Measurements from ENCODE around the gene PLA1A. TPM values are rescaled to one million over a fixed set of nuclear protein-coding genes. Genes with fewer than 3 reads are reported as not detected.
"Not testable (repeated sequence)": the region's sequence is repeated elsewhere in the genome, so short reads cannot be mapped to it uniquely, and the experiment has no call there.

The PLA1A gene
- 1 to 10 TPM; 1.0 to 5.8 (median 2.7) TPM for polyA plus RNA-seq

DNA sequence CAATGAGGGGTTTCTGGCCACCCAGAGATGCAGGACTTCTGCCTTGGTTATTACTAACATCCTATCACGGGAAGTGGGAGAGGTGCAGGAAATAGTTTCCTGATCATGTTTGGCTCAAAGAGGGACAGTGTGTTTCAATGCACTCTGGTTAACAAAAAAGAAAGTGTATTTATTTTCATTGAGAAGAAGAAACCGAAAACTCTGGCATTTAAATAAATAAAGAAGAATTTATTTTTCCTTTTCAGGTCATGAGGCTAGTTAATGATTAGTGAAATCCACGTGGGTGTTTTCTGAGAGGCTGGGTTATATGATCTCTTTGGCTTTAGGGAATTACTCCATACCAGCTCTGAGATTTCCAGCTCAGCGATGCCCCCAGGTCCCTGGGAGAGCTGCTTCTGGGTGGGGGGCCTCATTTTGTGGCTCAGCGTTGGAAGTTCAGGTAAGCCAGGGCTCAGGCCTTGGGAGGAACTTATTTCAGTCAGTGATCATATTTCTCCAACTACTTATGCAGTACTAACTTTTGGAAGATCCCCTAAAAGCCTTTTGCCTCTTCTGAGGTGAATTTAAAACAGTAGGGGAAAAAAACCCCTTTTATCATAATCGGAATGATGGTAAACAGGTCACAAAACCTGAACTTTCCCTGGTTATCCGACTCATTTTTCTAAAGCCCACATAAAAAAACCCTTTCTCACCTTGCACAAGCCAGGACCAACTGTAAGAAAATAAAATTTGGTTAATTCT is at the start of gene PLA1A:
TSS of gene PLA1A (plus strand) at position 338 of the 741 bp plus-strand sequence. CDS start at position 367, 29 bp downstream.
- 36 to 66% (median 60%) methylated on average over 7 of the region's 7 CpGs for WGBS, 3 donors
- peak within 1 kb of the TSS; percentile 51 for H3K27ac ChIP-seq (ENCODE audit: low read depth, low read length)

GRCh38 chr3:119548341-119548740 is 49.3 kb upstream of the PLA1A start:
- 45 to 57% (median 45%) methylated on average over 3 of the region's 3 CpGs for WGBS, 3 donors
- H3K27ac ChIP-seq (ENCODE audit: low read depth, low read length), result no peak overlapping the region

DNA sequence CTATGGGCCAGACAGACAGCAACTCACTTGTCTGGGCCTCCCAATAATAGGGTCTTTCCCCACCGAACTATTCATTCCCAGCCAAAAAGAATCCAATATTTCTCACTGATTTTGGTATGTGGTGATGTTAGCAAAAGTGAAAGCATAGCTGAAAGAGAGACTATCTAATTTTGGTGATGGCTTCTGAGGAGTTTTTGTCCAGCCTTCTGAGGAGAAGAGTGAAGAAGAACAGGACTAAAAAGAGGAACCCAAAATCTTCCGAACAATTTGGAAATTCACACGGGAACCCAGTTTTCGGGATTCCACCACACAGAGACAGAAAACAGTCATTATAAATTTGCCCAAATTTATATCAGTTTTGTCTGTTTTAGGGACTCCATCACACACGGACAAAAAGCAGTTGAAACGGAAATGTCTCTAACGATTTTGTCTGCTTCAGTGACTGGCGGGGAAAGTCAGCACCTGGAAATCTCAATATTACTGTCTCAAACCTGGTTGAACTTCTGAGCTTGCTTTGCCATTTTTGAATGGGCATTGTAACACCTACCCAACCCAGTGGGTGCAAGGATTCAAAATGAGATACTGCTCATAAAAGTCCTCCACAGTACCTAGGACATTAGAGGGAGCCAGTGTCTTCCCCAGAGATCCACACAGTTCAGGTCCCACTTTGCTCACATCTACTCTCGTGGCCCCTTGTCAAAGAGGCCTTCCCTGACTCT is 47.3 kb upstream of the PLA1A start:
- no peak overlapping the region for H3K27ac ChIP-seq (ENCODE audit: low read depth, low read length)
- 92 to 94% (median 93%) methylated on average over 9 of the region's 9 CpGs for WGBS, 3 donors

DNA sequence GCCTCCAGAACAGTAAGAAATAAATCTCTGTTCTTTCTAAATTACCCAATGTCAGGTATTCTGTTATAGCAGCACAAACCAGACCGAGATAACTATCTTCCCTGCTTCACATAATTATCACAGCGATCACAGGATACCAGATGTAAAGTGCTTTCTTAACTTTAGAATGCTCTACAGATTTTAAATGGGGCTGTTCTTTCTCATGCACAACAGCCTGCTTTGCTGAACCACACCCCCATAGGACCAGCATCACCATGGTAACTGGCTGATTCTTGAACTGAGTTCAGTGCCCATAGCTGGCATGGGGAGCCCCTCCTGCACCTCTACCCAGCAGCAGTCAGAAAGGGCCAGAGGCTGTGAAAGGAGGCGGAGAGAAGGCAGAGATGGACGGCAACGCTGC is 46.1 kb upstream of the PLA1A start:
- 88 to 96% (median 92%) methylated on average over 5 of the region's 5 CpGs for WGBS, 3 donors
- no peak overlapping the region for H3K27ac ChIP-seq (ENCODE audit: low read depth, low read length)

DNA sequence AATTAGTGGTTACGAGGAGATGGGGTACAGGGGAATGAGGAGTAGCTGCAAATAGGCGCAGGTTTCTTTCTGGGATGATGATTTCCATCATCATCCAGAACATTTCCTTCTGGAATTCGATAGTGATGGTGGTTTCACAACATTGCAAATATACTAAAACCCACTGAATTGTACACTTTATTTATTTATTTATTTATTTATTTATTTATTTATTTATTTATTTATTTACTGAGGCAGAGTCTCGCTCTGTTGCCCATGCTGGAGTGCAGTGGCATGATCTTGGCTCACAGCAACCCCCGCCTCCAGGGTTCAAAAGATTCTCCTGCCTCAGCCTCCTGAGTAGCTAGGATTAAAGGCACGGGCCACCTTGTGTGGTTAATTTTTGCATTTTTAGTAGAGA is 44.8 kb upstream of the PLA1A start:
- 92 to 94% (median 94%) methylated on average over 6 of the region's 6 CpGs for WGBS, 3 donors
- H3K27ac ChIP-seq (ENCODE audit: low read depth, low read length), result not testable (repeated sequence)

DNA sequence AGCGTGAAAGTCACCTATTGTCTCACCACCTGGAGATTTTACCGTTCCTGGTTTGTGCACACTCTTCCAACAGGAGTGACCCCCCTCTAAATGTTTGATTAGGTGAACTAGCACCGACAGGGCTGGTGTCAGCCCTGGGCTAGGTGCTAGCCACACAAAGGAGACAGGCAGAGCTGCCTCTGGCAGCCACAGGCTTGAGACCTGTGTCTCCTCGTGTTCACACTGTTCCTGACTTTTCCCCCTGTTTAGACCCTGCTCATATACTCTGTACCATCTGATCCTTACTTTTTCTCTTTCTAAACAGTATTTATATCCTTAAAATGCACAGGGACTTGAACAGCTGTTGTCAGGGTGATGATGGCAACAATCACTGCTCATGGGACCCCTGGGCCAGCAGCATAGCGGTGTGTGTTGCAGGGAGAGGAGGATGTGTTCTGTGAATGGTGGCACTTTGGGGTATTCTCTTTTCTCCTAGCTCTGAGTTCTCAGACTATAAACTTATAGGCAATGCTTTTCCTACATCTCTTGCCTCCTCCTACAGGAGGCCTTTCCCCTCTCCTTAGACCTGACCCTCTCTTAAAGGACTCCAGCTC is 43.8 kb upstream of the PLA1A start:
- 56 to 78% (median 71%) methylated on average over 5 of the region's 5 CpGs for WGBS, 3 donors
- H3K27ac ChIP-seq (ENCODE audit: low read depth, low read length), result no peak overlapping the region

DNA sequence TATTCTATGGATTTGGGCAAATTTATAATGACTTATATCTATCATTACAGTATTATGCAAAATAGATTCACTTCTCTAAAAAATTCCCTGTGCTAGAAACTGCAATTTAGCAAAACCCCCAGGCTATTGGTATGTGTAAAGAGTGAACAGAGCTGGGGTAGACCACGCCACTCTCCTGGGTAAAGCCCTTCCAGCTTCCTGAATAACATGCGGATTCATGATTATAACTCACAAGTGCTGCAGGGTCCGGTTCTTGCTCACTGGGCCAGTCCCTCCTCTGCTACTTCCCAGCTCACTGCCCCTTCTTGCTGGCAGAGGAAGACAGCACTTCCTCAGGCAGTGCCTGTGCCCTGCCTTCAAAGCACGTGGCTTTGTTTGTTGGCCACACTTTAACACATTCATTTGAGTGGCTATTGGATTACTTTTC is 42.4 kb upstream of the PLA1A start:
- H3K27ac ChIP-seq (ENCODE audit: low read depth, low read length), result no peak overlapping the region

GRCh38 chr3:119555929-119556328 is 41.8 kb upstream of the PLA1A start:
- H3K27ac ChIP-seq (ENCODE audit: low read depth, low read length), result no peak overlapping the region
- 64 to 100% (median 96%) methylated on average over 1 of the region's 1 CpG for WGBS, 3 donors

More for the DNA sequence above, 42.4 kb upstream of the PLA1A start:
- 43 to 70% (median 50%) methylated on average over 4 of the region's 4 CpGs for WGBS, 3 donors

DNA sequence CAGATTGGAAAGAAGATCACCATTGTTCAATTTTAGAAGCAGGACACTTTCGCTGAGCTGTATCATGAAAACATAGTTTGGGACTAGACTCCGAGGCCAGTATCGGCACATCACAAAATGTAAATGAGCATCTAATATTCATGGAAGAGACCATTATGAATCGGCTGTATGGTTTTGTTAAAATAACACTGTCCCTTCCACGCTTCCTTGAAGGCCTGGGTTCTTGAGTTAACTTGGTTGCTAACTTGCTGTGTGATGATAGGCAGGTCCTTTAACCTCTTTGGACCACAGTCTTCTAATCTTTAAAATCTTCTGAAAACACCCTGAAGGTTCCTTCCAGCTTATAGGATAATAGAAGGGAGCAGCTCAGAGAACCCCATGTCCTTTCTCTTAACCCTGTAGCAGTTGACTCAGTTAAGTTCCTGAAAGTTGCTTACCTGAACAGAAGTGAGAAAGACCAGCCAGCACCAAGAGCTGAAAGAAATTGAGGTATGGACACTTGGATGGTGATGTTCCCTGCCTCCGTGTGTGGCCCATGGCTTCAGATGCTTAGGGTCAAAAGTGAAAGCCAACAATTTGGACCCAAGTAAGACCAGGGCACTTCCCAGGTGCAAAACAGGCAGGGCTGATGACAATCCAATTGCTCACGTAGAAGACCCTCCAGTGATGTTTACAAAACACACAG is 40.4 kb upstream of the PLA1A start:
- no peak overlapping the region for H3K27ac ChIP-seq (ENCODE audit: low read depth, low read length)
- WGBS, 3 donors, result 89 to 90% (median 90%) methylated on average over 7 of the region's 7 CpGs

DNA sequence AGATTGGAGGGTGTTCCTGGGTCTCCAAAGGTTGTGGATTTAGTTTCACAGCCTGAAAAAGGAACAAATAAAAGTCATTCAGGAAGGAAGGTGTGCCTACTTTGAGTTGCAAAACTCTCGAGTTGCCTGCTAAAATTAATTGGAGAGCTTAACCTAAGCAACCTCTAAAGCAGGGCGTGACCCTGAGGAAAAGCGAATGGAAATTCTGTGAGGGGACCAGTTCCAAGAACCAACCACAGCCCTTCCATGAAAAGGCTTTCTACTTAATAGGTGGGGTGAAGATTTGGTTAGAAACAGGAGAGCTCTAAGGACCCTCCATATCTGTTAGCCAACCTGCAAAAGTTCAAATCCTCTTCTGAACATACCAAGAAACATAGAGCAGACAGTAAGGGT is 39.8 kb upstream of the PLA1A start:
- H3K27ac ChIP-seq (ENCODE audit: low read depth, low read length), result no peak overlapping the region
- 55 to 77% (median 57%) methylated on average over 3 of the region's 3 CpGs for WGBS, 3 donors

DNA sequence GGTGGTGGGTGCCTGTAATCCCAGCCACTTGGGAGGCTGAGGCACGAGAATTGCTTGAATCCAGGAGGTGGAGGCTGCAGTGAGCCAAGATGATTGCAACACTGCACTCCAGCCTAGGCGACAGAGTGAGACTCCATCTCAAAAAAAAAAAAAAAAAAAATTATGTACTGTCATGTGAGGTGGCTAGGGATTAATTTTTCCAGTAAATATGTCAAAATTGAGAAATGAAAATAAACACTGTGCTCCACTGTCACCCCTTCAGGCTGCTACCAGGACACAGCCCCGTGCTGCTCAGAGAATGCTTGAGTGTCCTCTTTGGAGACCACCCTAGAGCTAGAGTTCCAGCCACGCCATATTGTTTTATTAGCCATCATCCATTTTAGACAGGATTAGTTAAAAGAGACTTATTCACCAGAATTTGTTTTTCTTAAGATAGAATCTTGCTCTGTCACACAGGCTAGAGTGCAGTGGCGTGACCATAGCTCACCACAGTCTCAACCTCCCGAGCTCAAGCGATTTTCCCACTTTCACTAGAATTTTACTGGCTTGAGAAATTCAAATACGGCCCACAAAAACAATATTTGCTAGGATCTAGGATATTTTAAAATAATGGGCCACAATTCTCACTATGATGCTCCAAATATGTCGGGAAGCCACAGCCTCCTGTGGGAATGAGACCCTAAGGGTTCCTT is 38.9 kb upstream of the PLA1A start:
- 85 to 92% (median 87%) methylated on average over 9 of the region's 9 CpGs for WGBS, 3 donors
- H3K27ac ChIP-seq (ENCODE audit: low read depth, low read length), result no peak overlapping the region

DNA sequence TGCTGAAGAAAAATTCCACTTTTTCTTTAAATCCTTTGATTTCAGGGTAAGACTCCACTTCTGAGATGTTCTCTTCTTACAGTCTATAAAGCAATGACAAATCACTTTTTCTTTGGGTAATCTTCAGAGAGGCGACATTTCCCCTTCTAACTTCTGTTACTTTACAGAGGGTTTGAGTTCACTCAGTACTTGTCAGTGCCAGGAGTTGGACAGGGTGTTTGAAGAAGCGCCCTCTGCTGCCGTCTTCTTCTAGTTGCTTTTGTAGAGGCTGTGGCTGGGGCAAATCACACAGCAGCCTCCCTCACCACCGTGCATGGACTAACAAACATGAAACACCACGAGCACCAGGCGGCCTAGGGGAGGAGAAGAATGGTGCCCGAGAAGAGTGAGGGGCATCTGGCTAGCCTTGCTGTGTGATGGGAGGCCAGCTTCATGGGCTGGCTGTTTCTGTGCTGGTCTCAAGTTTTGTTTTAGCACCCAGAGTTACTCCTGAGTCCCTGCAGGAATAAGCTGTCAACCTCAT is 38.2 kb upstream of the PLA1A start, which contains the start of gene CD80:
TSS of gene CD80 (minus strand) at position 174 of the 523 bp plus-strand sequence. CDS start 1,886 bp downstream, outside the sequence.
- no peak within 1 kb of the TSS for H3K27ac ChIP-seq (ENCODE audit: low read depth, low read length)
- 17 to 33% (median 31%) methylated on average over 7 of the region's 7 CpGs for WGBS, 3 donors

- no peak overlapping the region for H3K27ac ChIP-seq (ENCODE audit: low read depth, low read length)
- 82 to 93% (median 89%) methylated on average over 5 of the region's 5 CpGs for WGBS, 3 donors
Observed at GRCh38 chr3:119560160-119560559, 37.5 kb upstream of the PLA1A start.

DNA sequence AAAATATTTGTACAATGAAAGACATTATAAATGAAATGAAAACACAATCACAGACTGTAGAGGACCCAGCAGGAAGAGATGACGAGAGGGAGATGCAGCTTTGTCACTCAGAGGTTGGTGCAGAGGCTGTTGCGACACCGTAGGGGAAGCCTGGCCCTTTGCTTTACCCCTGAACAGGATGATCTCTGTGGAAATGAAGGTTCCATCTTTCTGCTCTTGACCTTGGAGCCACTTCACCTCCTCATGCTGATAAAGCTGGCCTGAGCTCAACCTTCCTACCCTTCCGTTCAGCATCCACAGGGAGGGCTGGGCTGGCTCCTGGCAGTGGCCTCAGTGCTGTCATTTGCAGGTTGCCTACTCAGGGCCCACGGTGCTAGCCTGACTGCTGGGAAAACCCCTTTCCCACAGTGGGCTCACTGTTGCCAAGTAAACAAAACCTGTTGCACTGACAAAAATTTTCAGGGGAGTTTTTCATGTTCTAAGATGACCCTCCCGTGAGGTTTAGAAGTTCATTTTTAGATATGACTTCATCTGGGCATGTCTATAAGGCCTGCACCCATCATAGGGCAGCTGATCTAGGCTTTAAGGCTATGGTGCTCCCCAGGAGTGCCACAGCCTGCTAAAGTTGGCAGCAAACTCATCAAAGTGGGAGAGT is 35.3 kb upstream of the PLA1A start:
- WGBS, 3 donors, result 45 to 59% (median 53%) methylated on average over 6 of the region's 6 CpGs

DNA sequence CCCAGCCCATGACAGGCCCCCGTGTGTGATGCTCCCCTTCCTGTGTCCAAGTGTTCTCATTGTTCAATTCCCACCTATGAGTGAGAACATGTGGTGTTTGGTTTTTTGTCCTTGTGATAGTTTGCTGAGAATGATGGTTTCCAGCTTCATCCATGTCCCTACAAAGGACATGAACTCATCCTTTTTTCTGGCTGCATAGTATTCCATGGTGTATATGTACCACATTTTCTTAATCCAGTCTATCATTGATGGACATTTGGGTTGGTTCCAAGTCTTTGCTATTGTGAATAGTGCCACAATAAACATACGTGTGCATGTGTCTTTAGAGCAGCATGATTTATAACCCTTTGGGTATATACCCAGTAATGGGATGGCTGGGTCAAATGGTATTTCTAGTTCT is 34.4 kb upstream of the PLA1A start:
- WGBS, 3 donors, result 82 to 93% (median 88%) methylated on average over 2 of the region's 2 CpGs
- not testable (repeated sequence) for H3K27ac ChIP-seq (ENCODE audit: low read depth, low read length)

More for the DNA sequence above, 35.3 kb upstream of the PLA1A start:
- no peak overlapping the region for H3K27ac ChIP-seq (ENCODE audit: low read depth, low read length)

GRCh38 chr3:119569156-119569555 is 28.5 kb upstream of the PLA1A start:
- 81 to 92% (median 87%) methylated on average over 4 of the region's 4 CpGs for WGBS, 3 donors
- H3K27ac ChIP-seq (ENCODE audit: low read depth, low read length), result no peak overlapping the region

DNA sequence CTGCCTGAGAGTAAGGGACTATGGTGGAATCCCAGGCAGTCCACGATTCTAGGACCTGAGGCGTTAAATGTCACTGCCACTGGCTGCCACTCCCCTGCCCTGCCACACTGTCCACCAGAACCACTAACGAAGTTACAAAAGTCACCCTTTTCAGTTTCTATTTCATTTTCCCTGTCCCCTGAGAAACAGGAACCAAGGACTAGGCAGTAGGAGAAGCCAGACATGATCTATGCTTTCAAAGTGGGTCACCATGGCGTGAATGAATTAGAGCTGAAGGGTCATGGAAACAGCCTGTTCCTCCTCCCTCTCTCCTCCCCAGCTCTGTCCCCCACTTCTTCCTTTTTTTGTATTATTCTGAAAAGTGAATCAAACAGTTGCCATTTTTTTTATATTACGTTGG is 27.5 kb upstream of the PLA1A start:
- WGBS, 3 donors, result 56 to 82% (median 68%) methylated on average over 5 of the region's 5 CpGs
- no peak overlapping the region for H3K27ac ChIP-seq (ENCODE audit: low read depth, low read length)
